Right atrium auricular region (tissue), 2 donors: ENCODE measurements around the gene DNAJA3. TPM values are rescaled to one million over a fixed set of nuclear protein-coding genes. Genes with fewer than 3 reads are reported as not detected.
A peak's percentile ranks its signal among the peaks of the same experiment; 100 is the strongest.

Experiments used
- DNase-seq: peaks from one replicate; pipeline ENCODE4 v3.0.0-alpha.2; 2019; ENCODE audit warnings: low spot score
- H3K27ac ChIP-seq, 2 donors: fragments of 200-600 bp; sonication (generic); 1 replicate in 1 of 2; 2 replicates in 1 of 2; pipeline ENCODE4 v1.5.1; 2016 to 2019
- H3K27me3 ChIP-seq, 2 donors: fragments of 200-600 bp; sonication (generic); one replicate each; pipeline versions ENCODE4 v1.5.1 to v1.6.0; 2017 to 2019
- H3K36me3 ChIP-seq: fragments of 200-600 bp; sonication (generic); one replicate; pipeline ENCODE4 v1.5.1; 2016
- H3K4me1 ChIP-seq, 2 donors: fragments of 200-600 bp; sonication (generic); one replicate each; pipeline versions ENCODE4 v1.5.1 to v1.6.0; 2017 to 2019
- H3K4me3 ChIP-seq, 2 donors: fragments of 200-600 bp; sonication (generic); 1 replicate in 1 of 2; 2 replicates in 1 of 2; pipeline ENCODE4 v1.5.1; 2017 to 2019; ENCODE audit warnings: mild to moderate bottlenecking in 1 of 2, moderate library complexity in 1 of 2
- H3K9me3 ChIP-seq, 2 donors: fragments of 200-600 bp; sonication (generic); one replicate each; pipeline ENCODE4 v1.5.1; 2019
- total RNA-seq, 2 donors: library from RNA; depleted of rRNA; stranded (reverse); fragments of >200 nt; gene quantifications; one replicate each; pipeline ENCODE4 v1.1.0, GENCODE V29; 2016
- TF ChIP-seq, protein P1 (sequence below), 2 donors: fragments of 200-600 bp; sonication (generic); IDR thresholded peaks; one replicate each; pipeline ENCODE4 v1.5.1; 2019; ENCODE audit warnings: antibody characterized with exemption in 2 of 2

The DNAJA3 gene
- total RNA-seq, 2 donors from 2014 or later, result 47.6 to 50.5 TPM

DNA sequence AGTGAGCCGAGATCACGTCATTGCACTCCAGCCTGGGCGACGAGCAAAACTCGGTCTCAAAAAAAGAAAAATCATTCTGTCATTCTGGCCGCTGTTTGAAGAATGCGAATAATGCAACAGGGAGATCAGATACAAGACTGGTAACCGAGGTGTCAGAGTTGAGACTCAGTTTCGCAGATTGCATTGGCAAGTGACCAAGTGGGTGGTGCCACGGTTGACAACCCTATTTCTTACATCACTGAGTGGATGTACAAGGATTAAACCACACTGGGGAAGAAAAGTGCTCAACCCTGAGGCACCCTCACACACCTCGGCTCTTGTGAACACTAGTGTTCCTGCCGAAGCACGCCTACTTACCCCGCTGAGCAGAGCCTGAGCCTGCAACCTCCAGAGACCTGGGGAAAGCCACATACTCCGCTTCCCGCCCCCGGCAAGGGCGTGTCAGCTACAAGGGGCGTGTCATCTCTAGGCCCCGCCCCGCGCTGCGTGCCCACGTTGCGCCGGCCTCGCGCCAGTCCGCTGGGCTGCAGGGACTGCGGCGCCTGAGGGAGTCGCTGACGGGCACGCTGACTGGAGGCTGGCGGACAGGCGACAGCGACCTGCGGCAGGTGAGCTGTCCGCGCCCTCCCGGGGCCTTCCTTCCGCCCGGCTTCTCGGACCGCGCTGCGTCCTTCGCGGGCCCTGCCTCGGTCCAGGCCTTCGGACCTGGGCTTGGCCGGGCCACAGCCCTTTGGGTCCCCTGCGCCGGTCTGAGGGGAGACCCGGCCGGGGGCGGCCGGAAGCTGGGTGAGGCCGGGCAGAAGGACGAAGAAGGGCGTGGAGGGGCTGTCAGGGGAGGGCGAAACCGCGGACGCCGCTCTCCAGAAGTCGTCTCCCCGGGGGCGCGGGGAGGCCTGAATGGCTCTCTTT is 50.5 kb downstream of the DNAJA3 start, which contains the start of gene HMOX2:
Gene HMOX2, plus strand, starts transcription at position 519 of the 909 bp plus-strand sequence. CDS start 29,127 bp downstream, outside the sequence.
- peak within 1 kb of the TSS; percentile 93 to 99 for H3K4me3 ChIP-seq
- H3K9me3 ChIP-seq, result no peaks in the 10 kb centered on the region
- TF ChIP-seq, protein P1, sequence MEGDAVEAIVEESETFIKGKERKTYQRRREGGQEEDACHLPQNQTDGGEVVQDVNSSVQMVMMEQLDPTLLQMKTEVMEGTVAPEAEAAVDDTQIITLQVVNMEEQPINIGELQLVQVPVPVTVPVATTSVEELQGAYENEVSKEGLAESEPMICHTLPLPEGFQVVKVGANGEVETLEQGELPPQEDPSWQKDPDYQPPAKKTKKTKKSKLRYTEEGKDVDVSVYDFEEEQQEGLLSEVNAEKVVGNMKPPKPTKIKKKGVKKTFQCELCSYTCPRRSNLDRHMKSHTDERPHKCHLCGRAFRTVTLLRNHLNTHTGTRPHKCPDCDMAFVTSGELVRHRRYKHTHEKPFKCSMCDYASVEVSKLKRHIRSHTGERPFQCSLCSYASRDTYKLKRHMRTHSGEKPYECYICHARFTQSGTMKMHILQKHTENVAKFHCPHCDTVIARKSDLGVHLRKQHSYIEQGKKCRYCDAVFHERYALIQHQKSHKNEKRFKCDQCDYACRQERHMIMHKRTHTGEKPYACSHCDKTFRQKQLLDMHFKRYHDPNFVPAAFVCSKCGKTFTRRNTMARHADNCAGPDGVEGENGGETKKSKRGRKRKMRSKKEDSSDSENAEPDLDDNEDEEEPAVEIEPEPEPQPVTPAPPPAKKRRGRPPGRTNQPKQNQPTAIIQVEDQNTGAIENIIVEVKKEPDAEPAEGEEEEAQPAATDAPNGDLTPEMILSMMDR (IDR thresholded peaks at IDR 0.05), result peak in 1 of 2 donors; percentile 49
- H3K4me1 ChIP-seq, result peaks cover 0 to 40% of the 10 kb centered on the region in 2 donors
- DNase-seq, result peak; percentile 91
- no peaks in the 10 kb centered on the region for H3K27me3 ChIP-seq
- peak within 1 kb of the TSS; percentile 95 to 97 for H3K27ac ChIP-seq
- no peaks in the 10 kb centered on the region for H3K36me3 ChIP-seq

DNA sequence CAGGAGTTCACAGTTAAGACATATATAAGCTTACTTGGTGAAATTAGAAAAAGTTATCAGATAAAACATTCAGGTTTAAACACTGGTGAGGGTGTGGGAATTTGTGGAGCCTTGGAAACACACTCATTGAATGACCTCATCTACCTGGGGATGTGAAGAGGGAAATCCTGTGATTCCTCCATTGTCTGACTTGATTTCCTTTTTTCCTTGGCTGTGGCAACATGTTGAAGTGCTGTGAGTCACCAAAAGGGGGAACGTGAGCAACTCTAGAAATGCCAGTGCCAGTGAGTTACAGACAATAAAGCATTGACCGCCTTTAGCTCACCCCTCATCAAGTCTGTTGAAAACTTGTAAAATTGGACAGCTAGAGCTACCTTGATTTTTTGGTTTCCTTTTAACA is 52.3 kb downstream of the DNAJA3 start:
- Histone ChIP-seq H3K27me3 (no peaks in the 10 kb centered on the region), H3K27ac (peak overlapping the region; percentile 5 to 95), H3K36me3 (no peaks in the 10 kb centered on the region), H3K4me1 (peaks cover 0 to 56% of the 10 kb centered on the region in 2 donors), H3K4me3 (no peak overlapping the region), H3K9me3 (no peaks in the 10 kb centered on the region)
- TF ChIP-seq, protein P1 (IDR thresholded peaks at IDR 0.05), result no peak
- DNase-seq, result no peak

DNA sequence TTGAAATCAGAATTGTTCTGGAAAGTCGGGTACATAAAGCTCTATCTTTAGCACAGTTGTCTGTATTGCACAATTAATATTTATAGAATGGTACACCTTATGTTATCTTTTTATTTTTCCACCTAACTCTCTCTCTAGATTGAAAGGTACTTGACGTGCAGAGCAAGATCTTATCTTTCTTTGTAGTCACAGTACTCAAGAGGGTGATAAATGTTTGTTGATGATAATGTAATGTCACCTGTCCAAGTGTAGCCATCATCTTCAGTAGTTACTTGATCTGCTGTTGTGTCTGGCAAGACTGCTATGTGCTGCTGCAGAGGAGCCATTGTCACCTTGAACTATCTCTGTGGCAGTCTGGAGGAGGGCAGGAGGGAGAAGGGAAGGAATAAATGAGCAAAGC is 55.9 kb downstream of the DNAJA3 start:
- peaks cover 18% of the 10 kb centered on the region for H3K36me3 ChIP-seq

DNA sequence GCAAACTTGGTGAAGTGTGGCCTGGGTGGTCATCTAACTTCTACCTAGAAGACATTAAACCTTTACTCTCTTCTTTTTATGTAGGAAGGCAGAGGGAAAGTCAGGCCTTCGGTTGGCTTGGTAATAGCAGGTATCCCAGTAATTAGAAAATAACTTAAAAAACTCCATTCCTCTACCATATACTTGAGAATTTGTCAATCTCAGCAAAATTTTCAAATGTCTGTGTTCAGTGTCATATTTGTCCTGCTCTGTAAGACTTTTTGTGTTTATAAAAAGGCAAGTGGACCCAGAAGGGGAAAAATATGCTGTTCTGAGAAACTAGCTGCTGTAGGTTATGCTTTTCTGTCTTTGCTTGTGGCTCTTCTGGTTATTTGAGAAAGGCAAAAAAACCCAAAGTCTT is 56.3 kb downstream of the DNAJA3 start:
- TF ChIP-seq, protein P1 (IDR thresholded peaks at IDR 0.05), result no peak
- H3K36me3 ChIP-seq, result peaks cover 18% of the 10 kb centered on the region
- peaks cover 0 to 53% of the 10 kb centered on the region in 2 donors for H3K4me1 ChIP-seq
- no peak for DNase-seq
- peak overlapping the region; percentile 46 to 48 for H3K27ac ChIP-seq
- no peaks in the 10 kb centered on the region for H3K27me3 ChIP-seq
- no peak overlapping the region for H3K4me3 ChIP-seq
- H3K9me3 ChIP-seq, result no peaks in the 10 kb centered on the region

More for the DNA sequence above, 55.9 kb downstream of the DNAJA3 start:
- no peak overlapping the region for H3K4me3 ChIP-seq
- H3K27me3 ChIP-seq, result no peaks in the 10 kb centered on the region
- H3K9me3 ChIP-seq, result no peaks in the 10 kb centered on the region
- H3K4me1 ChIP-seq, result peaks cover 0 to 49% of the 10 kb centered on the region in 2 donors
- peak overlapping the region; percentile 46 to 48 for H3K27ac ChIP-seq
- TF ChIP-seq, protein P1 (IDR thresholded peaks at IDR 0.05), result no peak
- DNase-seq, result no peak

DNA sequence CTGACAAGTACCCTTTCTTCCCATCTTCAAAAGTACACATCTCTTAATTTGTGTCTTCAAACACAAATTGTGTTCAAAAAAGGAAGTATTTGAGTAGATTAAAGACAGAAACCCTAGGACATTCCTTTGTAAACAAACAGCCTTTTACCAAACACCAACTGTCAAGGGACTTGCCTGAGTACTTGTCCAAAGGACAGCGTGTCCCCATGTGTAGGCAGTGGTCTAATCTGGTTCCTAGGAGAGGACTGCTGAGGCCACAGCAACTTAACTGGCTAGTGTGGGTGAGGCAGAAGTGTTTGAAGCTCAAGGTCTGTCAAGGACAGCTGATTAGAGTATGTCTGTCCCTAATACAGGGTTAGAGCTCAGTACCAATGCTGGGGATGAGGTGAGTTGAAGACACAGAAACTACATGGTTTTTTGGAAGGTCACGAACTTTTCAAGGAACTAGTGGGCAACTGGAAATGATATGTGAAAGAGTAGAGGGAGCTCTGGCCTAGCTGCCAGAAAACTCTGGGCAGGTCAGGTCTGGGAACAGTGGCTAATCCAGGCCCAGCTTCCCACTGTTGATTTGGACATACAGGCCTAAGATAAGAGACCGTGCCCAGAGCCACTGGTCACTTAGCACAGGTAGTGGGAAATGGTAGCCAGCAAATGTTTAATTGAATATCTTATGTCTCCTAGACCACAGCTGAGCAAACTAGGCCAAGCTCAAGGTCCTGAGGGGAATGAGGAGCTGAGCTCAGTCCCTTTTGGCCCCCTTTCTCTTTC is 60.6 kb downstream of the DNAJA3 start:
- TF ChIP-seq, protein P1 (IDR thresholded peaks at IDR 0.05), result no peak
- no peaks in the 10 kb centered on the region for H3K27me3 ChIP-seq
- H3K9me3 ChIP-seq, result no peaks in the 10 kb centered on the region
- H3K36me3 ChIP-seq, result peaks cover 32% of the 10 kb centered on the region
- peak; percentile 66 for DNase-seq
- peaks cover 0 to 46% of the 10 kb centered on the region in 2 donors for H3K4me1 ChIP-seq
- peak overlapping the region; percentile 86 to 95 for H3K27ac ChIP-seq
- H3K4me3 ChIP-seq, result no peak overlapping the region
